Cardiac muscle cell (in vitro differentiated cells and primary cell): ENCODE measurements around the gene CYS1. TPM values are rescaled to one million over a fixed set of nuclear protein-coding genes. Genes with fewer than 3 reads are reported as not detected.

Experiments used
- DNase-seq, 2 donors: peaks; one replicate each; pipeline versions ENCODE4 v3.0.0 to v3.0.0-alpha.2; 2010 to 2017; ENCODE audit warnings: low read depth in 1 of 2, low spot score in 1 of 2
- H3K27ac ChIP-seq: fragments of 200-600 bp; sonication (generic); 2 replicates; pipeline ENCODE4 v1.5.1; 2016
- H3K27me3 ChIP-seq: fragments of 200-600 bp; sonication (generic); 2 replicates; pipeline ENCODE4 v1.6.0; 2016; ENCODE audit warnings: control low read depth
- H3K36me3 ChIP-seq: fragments of 200-600 bp; sonication (generic); 2 replicates; pipeline ENCODE4 v1.5.1; 2016; ENCODE audit warnings: control low read depth
- H3K4me1 ChIP-seq: fragments of 200-600 bp; sonication (generic); 2 replicates; pipeline ENCODE4 v1.8.1; 2017; ENCODE audit warnings: low read depth, mild to moderate bottlenecking, mixed run types
- H3K4me3 ChIP-seq: fragments of 200-600 bp; sonication (generic); 2 replicates; pipeline ENCODE4 v1.5.1; 2016; ENCODE audit warnings: mild to moderate bottlenecking
- H3K9me3 ChIP-seq: fragments of 200-600 bp; sonication (generic); 2 replicates; pipeline ENCODE4 v1.5.1; 2017; ENCODE audit warnings: low read depth, mild to moderate bottlenecking, control low read depth
- CTCF ChIP-seq: IDR thresholded peaks from 2 replicates; pipeline ENCODE4 v1.5.1; 2012; ENCODE audit warnings: low read depth, mild to moderate bottlenecking, low read length
- polyA plus RNA-seq: library from polyadenylated mRNA; unstranded; fragments of >200 nt; fragmentation: Nextera tagmentation; extraction: Ambion mirVana; gene quantifications from 2 replicates; pipeline ENCODE4 v1.2.1, GENCODE V29; 2016
- total RNA-seq: library from RNA; depleted of rRNA; stranded (reverse); fragments of >200 nt; gene quantifications from 2 replicates; pipeline ENCODE4 v1.2.3, GENCODE V29; 2016

Gene CYS1
- total and polyA plus RNA-seq, 2 experiments from 2014 or later: 0.89 to 1.1 TPM

DNA sequence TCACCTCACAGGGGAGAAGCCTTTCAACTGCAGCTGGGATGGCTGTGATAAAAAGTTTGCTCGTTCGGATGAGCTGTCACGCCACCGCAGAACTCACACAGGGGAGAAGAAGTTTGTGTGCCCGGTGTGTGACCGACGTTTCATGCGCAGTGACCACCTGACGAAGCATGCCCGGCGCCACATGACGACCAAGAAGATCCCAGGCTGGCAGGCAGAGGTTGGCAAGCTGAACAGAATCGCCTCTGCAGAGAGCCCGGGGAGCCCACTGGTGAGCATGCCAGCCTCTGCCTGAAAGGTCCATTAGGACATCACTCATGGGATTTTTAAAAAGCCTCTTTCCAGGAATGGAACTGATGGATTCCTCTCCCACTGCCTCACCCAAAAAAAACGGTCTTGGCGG is 28.0 kb downstream of the CYS1 start:
- Histone ChIP-seq H3K4me3 (no peak overlapping the region), H3K9me3 (no peaks in the 10 kb centered on the region), H3K27ac (no peak overlapping the region), H3K27me3 (no peaks in the 10 kb centered on the region), H3K36me3 (peaks cover 27% of the 10 kb centered on the region), H3K4me1 (peaks cover 8% of the 10 kb centered on the region)
- TF ChIP-seq CTCF: no peak
- DNase-seq: no peak

DNA sequence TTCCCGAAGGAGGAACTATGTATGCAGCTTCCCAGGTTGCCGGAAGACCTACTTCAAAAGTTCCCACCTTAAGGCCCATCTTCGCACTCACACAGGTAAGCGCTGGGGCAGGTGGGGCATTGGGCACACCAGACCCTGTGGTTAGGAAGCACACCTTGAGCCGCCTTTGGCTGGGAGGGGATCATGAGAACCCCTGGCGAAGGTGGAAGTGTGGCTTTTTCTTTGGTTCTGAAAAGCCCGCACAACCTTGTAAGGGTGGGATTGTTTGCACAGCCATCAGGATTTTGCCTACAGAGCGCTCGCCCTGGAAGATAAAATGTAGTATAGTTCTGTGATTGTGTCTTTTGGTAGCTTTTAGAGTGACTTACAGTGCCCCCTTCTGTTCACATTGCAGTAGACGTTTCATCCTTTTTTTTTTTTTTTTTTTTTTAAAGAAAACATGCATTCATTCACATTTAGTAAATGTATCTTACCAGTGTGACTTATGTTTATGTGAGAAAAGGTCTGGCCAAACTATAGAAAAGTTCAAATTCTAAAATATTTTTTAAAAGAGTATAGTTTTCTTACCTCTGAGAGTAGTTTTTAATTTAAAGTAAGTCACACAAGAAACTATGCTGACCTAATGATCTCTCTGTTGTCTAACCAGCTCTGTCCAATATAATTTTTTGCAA is 31.6 kb downstream of the CYS1 start:
- Histone ChIP-seq H3K36me3 (peaks cover 25% of the 10 kb centered on the region), H3K27ac (no peak overlapping the region), H3K4me3 (no peak overlapping the region), H3K9me3 (no peaks in the 10 kb centered on the region), H3K4me1 (no peaks in the 10 kb centered on the region), H3K27me3 (no peaks in the 10 kb centered on the region)
- DNase-seq: peak; percentile 66 to 79
- peak; percentile 63 for TF ChIP-seq CTCF

DNA sequence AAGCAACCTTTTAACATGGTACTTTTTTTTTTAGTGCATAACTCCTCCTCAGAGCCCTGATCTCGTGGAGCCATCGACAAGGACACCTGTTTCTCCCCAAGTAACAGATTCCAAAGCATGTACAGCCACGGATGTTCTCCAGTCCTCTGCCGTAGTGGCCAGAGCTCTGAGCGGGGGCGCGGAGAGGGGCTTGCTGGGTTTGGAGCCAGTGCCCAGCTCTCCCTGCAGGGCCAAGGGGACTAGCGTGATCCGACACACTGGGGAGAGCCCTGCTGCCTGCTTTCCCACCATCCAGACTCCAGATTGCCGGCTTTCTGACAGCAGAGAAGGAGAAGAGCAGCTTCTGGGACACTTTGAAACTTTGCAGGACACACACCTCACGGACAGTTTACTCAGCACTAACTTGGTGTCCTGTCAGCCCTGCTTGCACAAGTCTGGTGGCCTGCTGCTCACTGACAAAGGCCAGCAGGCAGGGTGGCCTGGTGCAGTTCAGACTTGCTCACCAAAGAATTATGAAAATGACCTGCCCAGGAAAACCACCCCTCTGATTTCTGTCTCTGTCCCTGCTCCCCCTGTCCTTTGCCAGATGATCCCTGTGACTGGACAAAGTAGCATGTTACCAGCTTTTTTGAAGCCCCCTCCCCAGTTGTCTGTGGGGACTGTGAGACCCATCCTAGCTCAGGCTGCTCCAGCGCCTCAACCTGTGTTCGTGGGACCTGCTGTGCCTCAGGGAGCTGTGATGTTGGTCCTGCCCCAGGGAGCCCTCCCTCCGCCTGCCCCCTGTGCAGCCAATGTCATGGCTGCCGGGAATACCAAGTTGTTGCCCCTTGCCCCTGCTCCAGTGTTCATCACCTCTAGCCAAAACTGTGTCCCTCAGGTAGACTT is 32.4 kb downstream of the CYS1 start:
- H3K4me3 ChIP-seq: no peak overlapping the region
- no peaks in the 10 kb centered on the region for H3K27me3 ChIP-seq
- no peak for DNase-seq
- no peaks in the 10 kb centered on the region for H3K4me1 ChIP-seq
- peaks cover 18% of the 10 kb centered on the region for H3K36me3 ChIP-seq
- no peaks in the 10 kb centered on the region for H3K9me3 ChIP-seq
- peak overlapping the region; percentile 17 for H3K27ac ChIP-seq
- TF ChIP-seq CTCF: no peak

DNA sequence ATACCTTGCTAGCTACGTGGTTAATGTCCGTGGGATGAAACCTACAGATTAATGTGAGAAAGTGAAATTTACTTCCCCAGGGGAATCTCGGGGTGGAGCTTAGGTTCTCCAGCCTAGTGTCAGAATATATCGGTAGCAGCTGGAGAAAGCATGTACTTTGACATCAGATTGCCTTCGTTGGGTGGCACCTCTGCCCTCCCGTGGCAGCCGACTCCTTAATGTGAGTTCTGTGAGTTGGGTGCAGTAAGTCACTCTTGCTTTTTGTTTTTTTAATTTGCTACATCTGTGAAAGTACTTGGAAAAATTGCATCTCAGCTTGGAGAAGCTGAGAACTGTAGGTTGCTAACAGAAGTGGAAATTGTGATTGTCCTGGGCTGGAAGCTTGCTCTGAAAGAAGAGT is 33.3 kb downstream of the CYS1 start:
- no peaks in the 10 kb centered on the region for H3K9me3 ChIP-seq
- no peak for DNase-seq
- no peak for TF ChIP-seq CTCF

DNA sequence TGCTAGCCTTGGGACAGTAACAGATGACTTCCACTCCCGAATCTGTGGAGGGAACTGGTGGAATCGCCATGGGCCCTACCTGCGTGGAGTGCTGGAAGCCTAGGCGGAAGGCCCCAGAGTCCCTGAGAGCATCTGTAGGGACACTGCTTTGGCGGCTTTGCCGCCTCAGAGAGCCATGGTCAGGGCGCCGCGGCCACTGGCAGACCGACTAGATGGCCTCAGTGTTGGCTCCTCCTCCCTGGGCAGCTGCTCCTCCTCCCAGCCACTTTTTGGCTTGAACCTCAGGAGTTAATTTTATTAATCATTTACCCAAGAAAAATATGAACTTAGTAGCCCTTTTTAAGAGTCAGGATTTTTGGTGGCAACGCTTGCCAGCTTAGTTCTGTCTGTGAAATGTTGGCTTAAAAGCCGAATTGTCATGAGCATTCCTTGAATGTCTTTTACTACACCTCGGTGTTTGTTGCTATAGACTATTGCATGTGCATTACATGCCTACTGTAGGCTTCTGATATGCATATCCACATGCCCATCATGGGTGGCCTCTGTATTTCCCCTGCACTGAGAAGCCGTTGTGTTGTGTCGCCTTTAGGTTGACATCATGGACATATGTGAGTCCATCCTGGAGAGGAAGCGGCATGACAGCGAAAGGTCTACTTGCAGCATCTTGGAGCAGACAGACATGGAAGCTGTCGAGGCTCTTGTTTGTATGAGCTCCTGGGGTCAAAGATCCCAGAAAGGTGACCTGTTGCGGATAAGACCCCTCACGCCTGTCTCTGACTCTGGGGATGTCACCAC is 34.5 kb downstream of the CYS1 start:
- Histone ChIP-seq H3K27me3 (no peaks in the 10 kb centered on the region), H3K27ac (peak overlapping the region; percentile 34), H3K36me3 (peaks cover 9% of the 10 kb centered on the region), H3K4me3 (no peak overlapping the region), H3K9me3 (no peaks in the 10 kb centered on the region), H3K4me1 (no peaks in the 10 kb centered on the region)
- no peak for TF ChIP-seq CTCF
- no peak for DNase-seq

More for the DNA sequence above, 33.3 kb downstream of the CYS1 start:
- peaks cover 9% of the 10 kb centered on the region for H3K36me3 ChIP-seq
- H3K4me3 ChIP-seq: no peak overlapping the region
- H3K4me1 ChIP-seq: no peaks in the 10 kb centered on the region
- H3K27me3 ChIP-seq: no peaks in the 10 kb centered on the region
- peak overlapping the region; percentile 17 for H3K27ac ChIP-seq
